ENCODE measurements around the gene SLC27A5. TPM values are rescaled to one million over a fixed set of nuclear protein-coding genes. Genes with fewer than 3 reads are reported as not detected.
A peak's percentile ranks its signal among the peaks of the same experiment; 100 is the strongest.

SLC27A5 gene
- total and polyA plus RNA-seq, 2 of the 13 experiments (the other 11 are each of a cell fraction or from before 2014, with no cell fraction given): 30.3 to 40.2 TPM

- TF ChIP-seq ZNF768 (CRISPR knock-in tag; IDR thresholded peaks at IDR 0.05) (no peak), ZNF567 (CRISPR knock-in tag; IDR thresholded peaks at IDR 0.05; ENCODE audit: borderline replicate concordance) (peak; percentile 95), ZNF17 (CRISPR knock-in tag; IDR thresholded peaks at IDR 0.05) (0 out of 2 replicates have a peak, but pooled peaks have one; percentile 34), WIZ (CRISPR knock-in tag; IDR thresholded peaks at IDR 0.05) (peak; percentile 70), ZNF205 (CRISPR knock-in tag; IDR thresholded peaks at IDR 0.05) (no peak), NFE2L2 (IDR thresholded peaks at IDR 0.05; ENCODE audit: low read length) (no peak), AKNA (CRISPR knock-in tag; IDR thresholded peaks at IDR 0.05; ENCODE audit: borderline replicate concordance) (peak; percentile 67; the same call in 1 of the 2 replicates), TFE3 (CRISPR knock-in tag; IDR thresholded peaks at IDR 0.05) (peak; percentile 6; the same call in 1 of the 2 replicates), ZNF441 (CRISPR knock-in tag; IDR thresholded peaks at IDR 0.05; ENCODE audit: borderline replicate concordance) (peak; percentile 15; the same call in 1 of the 2 replicates), MXD3 (CRISPR knock-in tag; IDR thresholded peaks at IDR 0.05) (no peak; the same call in 1 of the 2 replicates), SMARCC2 (IDR thresholded peaks at IDR 0.05) (no peak), ZNF709 (CRISPR knock-in tag; IDR thresholded peaks at IDR 0.05) (no peak), NCOA1 (CRISPR knock-in tag; IDR thresholded peaks at IDR 0.05) (no peak), HNF4A (CRISPR knock-in tag; IDR thresholded peaks at IDR 0.05) (no peak), ZNF180 (CRISPR knock-in tag; IDR thresholded peaks at IDR 0.05; ENCODE audit: borderline replicate concordance, low read depth) (no peak), ZNF225 (CRISPR knock-in tag; IDR thresholded peaks at IDR 0.05) (peak; percentile 91), ZNF468 (CRISPR knock-in tag; IDR thresholded peaks at IDR 0.05) (no peak; the same call in 1 of the 2 replicates), SP140L (CRISPR knock-in tag; IDR thresholded peaks at IDR 0.05; ENCODE audit: borderline replicate concordance) (no peak), AHR (CRISPR knock-in tag; IDR thresholded peaks at IDR 0.05) (peak; percentile 46; the same call in 1 of the 2 replicates), DNMT1 (CRISPR knock-in tag; IDR thresholded peaks at IDR 0.05) (no peak), PPARG (CRISPR knock-in tag; conservative IDR thresholded peaks at IDR 0.05) (0 out of 2 replicates have a peak, but pooled peaks have one; percentile 39), LBX2 (CRISPR knock-in tag; IDR thresholded peaks at IDR 0.05; ENCODE audit: borderline replicate concordance) (0 out of 2 replicates have a peak, but pooled peaks have one; percentile 34), ZIK1 (CRISPR knock-in tag; IDR thresholded peaks at IDR 0.05; ENCODE audit: borderline replicate concordance, low read depth) (peak; percentile 58), ZMAT5 (CRISPR knock-in tag; IDR thresholded peaks at IDR 0.05; ENCODE audit: borderline replicate concordance, low read depth) (no peak)
Measured at GRCh38 chr19:58558623-58559274, 47.0 kb upstream of the SLC27A5 start (continued).

All from HepG2 (cell line).